Stimulated activated CD4-positive, alpha-beta T cell treated with anti-CD3 and anti-CD28 coated beads, Interleukin-2, amount 100 ng/mL, for 24 hours (primary cell): ENCODE data around the gene B3GLCT.
"Not testable (repeated sequence)": the region's sequence is repeated elsewhere in the genome, so short reads cannot be mapped to it uniquely, and the experiment has no call there.

Experiments
- DNase-seq, 2 donors: peaks; one replicate each; pipeline ENCODE4 v3.0.0-alpha.2; 2020

Gene B3GLCT

GRCh38 chr13:31184981-31185645 lies 14.7 kb upstream of the B3GLCT start:
- DNase-seq = no peak

DNA sequence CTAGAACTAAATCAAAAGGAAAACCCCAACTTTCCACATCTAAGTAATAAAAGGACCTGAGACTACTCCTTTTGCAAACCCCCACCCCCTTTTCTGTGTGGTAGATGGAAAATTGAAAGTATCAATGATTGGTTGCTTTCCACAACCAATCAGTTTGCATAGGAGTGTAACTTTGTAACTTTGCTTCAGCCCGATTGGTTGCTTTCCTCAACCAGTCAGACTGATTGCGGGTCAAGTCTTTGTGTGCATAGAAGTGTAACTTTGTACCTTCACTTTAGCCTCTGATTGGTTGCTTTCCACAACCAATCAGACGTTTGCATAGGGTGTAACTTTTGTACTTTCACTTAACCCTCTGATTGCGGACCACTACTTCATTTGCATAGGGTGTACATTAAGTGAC lies 8.0 kb upstream of the B3GLCT start:
- no peak for DNase-seq

GRCh38 chr13:31192306-31192705 lies 7.5 kb upstream of the B3GLCT start:
- no peak for DNase-seq

DNA sequence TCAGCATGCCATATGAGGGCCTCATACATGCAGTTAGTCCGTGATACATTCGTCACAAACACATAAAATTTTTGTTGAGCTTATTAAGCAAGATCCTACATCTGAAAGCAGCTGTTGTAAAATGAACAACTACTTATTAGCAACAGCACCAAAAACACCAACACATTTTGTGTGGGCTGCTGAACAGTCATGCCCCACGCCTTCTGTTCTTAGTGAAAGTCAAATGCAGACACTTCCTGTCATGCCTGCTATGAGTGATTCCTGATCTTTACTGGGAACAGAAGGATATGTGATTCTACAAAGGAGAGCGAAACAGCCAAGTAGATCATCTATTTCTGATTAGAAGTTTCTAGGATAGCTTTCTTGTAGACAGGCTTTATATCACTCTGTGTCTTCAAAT lies 4.2 kb upstream of the B3GLCT start:
- DNase-seq = no peak

- DNase-seq = no peak
These were observed 2.8 kb upstream of the B3GLCT start for GRCh38 chr13:31196992-31197391.

DNA sequence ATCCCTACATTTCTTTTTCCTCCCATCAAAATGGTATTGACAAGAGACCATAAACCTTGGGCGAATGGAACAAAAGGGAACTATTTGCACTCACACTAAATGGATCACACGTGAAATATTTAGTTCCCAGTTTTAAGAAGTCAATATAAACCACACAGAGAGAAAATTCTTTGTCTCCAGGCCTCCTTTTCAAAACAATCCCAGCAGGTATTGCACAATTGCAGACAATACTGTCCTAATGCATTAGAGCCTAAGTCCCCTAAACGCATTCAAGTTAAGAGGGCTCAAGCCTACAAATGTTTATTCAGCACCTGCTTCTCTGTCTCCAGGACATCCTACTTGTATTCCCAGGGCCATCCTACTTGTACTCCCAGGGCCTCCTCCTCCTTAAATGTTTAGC lies 1.3 kb upstream of the B3GLCT start:
- no peak for DNase-seq

GRCh38 chr13:31199527-31199848 lies 287 bp upstream of the B3GLCT start:
- DNase-seq = no peak

- DNase-seq = peak; percentile 42 to 52
These were observed 829 bp downstream of the B3GLCT start for GRCh38 chr13:31200637-31200971.

GRCh38 chr13:31201341-31202031 lies 1.7 kb downstream of the B3GLCT start:
- no peak for DNase-seq

DNA sequence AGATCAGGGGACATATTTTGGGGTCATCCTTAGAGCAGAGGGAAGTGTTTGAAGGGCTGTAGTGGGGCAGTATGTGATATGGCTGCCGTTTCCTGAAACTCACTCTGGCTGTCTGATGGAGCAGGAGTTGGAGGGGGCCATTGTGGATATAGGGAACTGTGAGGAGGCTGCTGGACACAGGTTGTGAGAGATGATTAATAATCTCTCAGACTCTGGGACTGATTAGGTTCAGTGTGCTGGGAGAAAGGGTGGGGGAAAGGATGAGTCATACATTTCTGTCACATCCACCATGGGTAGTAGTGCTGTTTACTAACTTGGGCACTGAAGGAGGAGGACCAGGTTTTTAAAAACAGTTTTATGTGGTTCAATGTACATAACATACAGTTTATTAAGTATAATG lies 4.8 kb downstream of the B3GLCT start:
- DNase-seq = no peak

GRCh38 chr13:31207661-31208552 lies 8.1 kb downstream of the B3GLCT start:
- DNase-seq = no peak

DNA sequence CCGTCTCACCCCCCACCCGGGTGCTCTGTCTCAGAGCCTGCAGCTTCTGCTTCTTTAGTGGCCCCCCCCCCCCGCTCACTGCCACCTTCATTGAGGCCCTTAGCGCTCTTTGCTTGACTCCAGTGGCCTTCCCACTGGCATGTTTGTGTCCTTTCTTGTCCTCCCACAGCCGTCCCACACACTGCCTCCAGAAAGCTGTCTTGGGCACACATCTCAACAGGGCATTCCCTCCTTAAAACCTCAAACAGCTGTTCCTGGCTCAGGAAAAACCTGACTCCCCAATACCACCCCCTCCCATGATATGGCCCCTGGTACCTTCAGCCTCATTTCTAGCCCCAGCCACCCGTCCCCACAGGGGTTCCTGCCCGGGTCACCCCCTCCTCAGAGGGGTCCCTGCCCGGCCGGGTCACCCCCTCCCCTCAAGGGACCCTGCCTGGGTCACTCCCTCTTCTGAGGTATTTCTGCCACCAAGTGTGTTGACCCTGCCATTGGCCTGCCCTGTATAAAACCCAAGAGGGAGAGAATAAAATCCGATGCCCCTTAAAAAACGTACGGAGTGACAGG lies 8.9 kb downstream of the B3GLCT start:
- no peak for DNase-seq

- no peak for DNase-seq
These were observed 9.5 kb downstream of the B3GLCT start for GRCh38 chr13:31209172-31209840.

- no peak for DNase-seq
These were observed 10.1 kb downstream of the B3GLCT start for GRCh38 chr13:31209841-31210210.

DNA sequence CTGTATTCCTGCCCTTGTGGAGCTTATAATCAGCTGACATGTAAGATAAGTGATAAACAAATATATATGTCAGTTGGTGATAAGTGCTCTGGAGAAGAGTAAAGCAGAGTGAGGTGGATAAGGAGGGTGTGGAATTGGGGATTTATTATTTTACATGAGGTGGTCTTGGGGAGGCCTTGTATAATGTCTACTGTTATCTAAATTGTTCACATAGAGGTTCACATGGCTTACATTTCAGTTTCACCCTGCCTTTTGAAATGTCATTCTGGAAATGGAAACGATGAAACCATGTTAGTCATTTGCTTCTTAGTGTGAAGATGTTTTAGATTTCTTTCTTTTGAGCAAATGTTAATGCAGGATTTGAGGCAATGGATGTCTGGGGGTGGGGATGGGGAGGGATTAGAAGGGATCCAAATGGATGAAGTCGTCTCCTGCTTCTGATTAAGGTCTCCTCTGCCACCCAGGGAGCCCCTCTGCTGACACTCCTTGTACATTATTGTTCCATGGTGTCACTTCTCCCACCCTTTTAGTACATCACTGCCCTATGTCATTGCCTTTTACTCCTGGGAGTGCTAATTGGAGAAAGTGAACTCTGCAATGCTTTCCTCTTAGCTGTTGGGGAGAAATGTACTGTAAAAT lies 14.0 kb downstream of the B3GLCT start:
- no peak for DNase-seq

DNA sequence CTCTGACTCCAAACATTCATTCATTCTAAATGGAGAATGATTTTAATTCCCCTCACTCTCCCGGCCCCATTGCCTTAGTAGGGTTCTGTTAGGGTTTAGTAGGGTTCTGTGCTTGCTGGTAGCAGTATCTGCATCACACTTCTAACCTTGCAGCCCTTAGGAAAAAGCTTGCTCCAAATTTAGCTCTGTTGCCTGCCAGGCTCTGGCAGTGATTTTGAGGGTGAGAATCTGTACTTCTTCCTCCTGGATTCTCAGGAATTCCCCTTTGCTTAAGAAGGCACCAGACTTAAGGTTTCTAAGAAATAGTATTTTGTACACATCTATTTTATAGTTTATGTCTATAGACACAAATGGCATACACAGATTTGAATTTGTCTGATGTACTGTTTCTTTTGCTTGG lies 14.7 kb downstream of the B3GLCT start:
- no peak for DNase-seq

DNA sequence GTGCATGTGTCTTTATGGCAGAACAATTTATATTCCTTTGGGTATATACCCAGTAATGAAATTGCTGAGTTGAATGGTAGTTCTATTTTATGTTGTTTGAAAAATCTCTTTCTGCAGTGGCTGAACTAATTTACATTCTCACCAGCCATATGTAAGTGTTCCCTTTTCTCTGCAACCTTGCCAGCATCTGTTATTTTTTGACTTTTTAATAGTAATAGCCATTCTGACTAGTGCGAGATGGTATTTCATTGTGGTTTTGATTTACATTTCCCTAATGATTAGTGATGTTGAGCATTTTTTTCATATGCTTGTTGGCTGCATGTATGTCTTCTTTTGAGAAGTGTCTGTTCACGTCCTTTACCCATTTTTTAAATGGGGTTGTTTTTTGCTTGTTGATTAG lies 17.1 kb downstream of the B3GLCT start:
- not testable (repeated sequence) for DNase-seq

DNA sequence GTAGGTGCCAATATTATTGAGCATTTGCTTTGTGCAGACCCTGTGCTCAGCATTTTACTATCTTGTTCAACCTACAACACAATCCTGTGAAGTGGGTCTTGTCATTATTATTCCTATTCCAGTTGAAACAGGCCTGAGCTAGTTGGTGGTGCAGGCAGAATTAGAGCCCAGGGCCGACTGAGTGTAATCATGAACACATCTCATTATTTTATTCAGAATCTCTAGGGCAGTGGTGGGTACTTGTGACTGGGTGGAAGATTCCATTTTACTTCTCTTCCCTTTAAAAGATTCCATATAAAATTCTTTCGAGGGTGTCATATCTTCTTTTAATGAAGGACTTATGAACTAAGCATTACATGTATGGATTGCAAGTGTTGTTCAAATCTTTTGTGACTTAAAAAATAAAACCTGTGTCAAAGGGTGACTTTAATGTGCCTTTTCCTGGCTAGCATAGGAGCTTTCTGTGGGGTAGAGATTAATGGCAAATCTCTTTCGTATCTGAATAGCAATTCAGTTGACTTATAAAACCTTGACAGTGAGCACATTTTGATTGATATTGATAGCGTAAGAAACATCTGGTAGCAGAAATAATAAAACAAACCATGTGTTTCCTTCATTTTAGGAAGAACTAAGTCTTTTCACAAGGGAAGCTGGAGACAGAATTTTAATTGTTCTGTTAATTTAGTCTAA lies 20.3 kb downstream of the B3GLCT start:
- DNase-seq = no peak

- DNase-seq = no peak
These were observed 21.3 kb downstream of the B3GLCT start for GRCh38 chr13:31221057-31221456.

GRCh38 chr13:31223215-31223614 lies 23.4 kb downstream of the B3GLCT start:
- DNase-seq = no peak

GRCh38 chr13:31223640-31224039 lies 23.9 kb downstream of the B3GLCT start:
- no peak for DNase-seq

- DNase-seq = no peak
These were observed 24.4 kb downstream of the B3GLCT start for GRCh38 chr13:31224174-31224669.
